Fibroblast of skin of scalp (primary cell): Measurements from ENCODE around the gene BAZ1B.
"Not testable (repeated sequence)": the region's sequence is repeated elsewhere in the genome, so short reads cannot be mapped to it uniquely, and the experiment has no call there.

ENCODE experiments used
- DNase-seq: peaks from one replicate; pipeline ENCODE4 v3.0.0-alpha.2; 2013

Gene BAZ1B

DNA sequence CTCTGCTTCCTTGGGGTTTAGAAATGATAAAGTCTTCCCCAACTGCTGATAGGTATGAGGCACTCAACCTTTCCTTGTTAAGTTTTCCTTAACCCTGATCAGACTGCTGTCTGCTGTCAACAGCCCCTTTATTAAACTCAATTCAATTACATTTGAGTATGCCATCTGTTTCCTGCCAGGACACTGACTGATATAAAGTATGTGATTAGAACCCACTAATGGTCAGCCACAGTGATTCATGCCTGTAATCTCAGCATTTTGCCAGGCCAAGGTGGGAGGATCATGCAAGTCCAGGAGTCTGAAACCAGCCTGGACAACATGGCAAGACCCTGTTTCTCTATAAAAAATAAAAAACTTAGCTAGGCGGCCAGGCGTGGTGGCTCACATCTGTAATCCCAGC, 18.1 kb downstream of the BAZ1B start:
- DNase-seq, result no peak

- DNase-seq, result no peak
Measured at GRCh38 chr7:73503229-73503628, 18.9 kb downstream of the BAZ1B start.

DNA sequence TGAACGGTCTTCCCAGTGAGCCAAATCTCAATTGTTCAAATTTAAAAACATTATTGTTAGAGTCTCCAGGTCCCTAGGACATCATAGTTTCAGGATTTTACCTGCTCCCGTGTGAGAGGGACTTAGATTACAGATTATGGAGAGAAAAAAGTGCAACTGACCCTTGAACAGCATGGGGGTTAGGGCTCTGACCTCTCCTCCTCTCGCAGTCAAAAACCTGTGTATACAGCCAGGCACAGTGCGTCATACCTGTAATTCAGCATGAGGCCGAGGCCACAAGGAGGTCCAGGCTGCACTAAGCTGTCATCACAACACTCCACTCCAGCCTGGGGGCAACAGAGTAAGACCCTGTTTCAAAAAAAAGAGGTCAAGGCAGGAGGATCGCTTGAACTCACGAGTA, 25.5 kb downstream of the BAZ1B start:
- DNase-seq, result no peak

DNA sequence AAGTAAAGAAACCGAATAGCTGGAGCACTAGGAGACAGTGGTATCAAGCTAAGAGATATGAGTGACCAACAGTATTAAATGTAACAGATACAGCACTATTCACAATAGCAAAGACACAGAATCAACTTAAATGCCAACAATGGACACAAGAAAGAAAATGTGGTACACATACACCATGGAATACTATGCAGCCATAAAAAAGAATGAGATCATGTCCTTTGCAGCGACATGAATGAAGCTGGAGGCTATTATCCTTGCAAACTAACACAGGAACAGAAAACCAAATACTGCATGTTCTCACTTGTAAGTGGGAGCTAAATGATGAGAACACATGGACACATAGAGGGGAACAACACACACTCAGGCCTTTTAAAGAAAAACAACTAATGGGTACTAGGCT, 26.6 kb downstream of the BAZ1B start:
- not testable (repeated sequence) for DNase-seq

DNA sequence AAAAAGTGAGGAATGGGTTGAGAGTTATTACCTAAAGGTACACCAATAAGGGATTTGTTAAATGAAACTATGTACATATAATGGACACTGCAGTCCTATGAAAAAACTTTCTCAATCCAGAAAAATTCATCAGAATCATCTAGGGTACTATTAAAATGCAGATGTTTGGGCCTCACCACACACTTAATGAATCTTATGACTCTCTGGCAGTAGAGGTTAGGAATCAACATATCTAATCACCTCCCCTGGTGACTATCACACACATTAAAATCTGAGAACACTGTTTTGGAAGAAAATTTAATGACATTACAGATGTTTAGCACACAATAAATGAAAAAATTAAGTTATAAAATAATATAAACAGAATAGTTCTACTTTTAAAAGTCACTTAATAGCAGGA, 32.1 kb downstream of the BAZ1B start:
- no peak for DNase-seq

DNA sequence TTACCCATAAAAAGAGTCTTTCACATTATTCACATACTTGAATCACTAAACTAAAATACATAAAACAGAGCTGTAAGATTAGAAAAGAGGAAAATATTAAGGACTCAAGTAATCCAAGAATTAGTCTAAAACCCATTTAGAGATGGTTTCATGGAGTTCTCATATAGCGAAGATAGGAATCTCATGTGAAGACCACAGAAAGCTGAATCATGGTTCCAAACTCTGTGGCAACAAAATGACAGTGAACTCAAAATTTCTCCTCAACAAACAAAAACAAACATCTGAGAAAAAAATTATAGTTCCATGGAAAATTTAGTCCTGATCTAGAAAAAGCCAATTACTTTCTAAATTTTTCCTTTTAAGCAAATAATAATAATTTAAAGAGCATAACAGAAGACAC, 34.6 kb downstream of the BAZ1B start:
- no peak for DNase-seq

- DNase-seq, result no peak
Measured at GRCh38 chr7:73483171-73483570, 38.9 kb downstream of the BAZ1B start.

- DNase-seq, result peak; percentile 4
Measured at GRCh38 chr7:73482746-73483145, 39.3 kb downstream of the BAZ1B start.

DNA sequence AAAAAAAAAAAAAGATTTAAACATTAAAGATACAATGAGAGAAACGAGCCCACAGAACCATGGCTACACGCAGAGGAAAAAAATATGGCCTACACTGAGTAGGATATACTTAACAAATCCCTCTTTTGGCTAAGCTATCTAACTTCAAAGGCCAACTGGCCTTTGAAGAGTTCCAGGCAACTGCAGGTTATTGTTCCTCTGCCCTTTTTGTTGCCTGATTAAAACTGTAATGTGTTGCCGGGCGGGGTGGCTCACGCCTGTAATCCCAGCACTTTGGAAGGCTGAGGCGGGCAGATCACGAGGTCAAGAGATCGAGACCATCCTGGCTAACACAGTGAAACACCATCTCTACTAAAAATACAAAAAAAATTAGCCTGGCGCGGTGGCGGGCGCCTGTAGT, 40.6 kb downstream of the BAZ1B start:
- not testable (repeated sequence) for DNase-seq

- DNase-seq, result no peak
Measured at GRCh38 chr7:73478549-73478948, 43.5 kb downstream of the BAZ1B start.

- DNase-seq, result no peak
Measured at GRCh38 chr7:73477376-73477775, 44.7 kb downstream of the BAZ1B start.

- DNase-seq, result no peak
Measured at GRCh38 chr7:73470208-73470607, 51.9 kb downstream of the BAZ1B start.

DNA sequence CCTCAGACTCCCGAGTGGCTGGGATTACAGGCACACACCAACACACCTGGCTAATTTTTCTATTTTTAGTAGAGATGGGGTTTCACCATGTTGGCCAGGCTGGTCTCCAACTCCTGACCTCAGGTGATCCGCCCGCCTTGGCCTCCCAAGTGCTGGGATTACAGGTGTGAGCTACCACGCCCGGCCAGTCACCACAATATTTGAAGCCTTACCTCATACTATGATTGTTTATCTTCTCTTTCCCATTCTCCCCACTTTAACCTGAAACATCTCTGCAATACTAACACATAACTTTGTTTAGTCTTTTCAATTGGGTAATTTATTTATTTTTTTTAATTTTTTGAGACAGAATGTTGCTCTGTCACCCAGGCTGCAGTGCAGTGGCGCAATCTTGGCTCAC, 55.0 kb downstream of the BAZ1B start:
- DNase-seq, result not testable (repeated sequence)

- no peak for DNase-seq
Measured at GRCh38 chr7:73466112-73466511, 56.0 kb downstream of the BAZ1B start.

- no peak for DNase-seq
Measured at GRCh38 chr7:73463966-73464365, 58.1 kb downstream of the BAZ1B start.

DNA sequence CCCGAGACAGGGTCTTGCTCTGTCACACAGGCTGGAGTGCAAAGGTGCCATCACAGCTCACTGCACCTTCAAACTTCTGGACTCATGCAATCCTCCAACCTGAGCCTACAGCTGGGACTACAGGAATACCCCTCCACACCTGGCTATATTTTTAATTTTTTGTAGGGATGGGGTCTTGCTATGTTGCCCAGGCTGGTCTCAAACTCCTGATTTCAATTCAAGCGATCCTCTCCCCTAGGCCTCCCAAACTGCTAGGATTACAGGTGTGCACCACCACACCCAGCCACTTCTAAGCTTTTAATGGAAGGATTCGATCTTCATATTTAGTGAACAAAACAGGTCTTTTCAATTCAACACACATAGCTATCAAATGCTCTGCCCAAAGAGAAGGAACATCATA, 58.8 kb downstream of the BAZ1B start:
- no peak for DNase-seq

GRCh38 chr7:73461782-73462285, 60.3 kb downstream of the BAZ1B start:
- DNase-seq, result no peak

- no peak for DNase-seq
Measured at GRCh38 chr7:73454424-73454823, 67.7 kb downstream of the BAZ1B start.

- no peak for DNase-seq
Measured at GRCh38 chr7:73452999-73453635, 69.0 kb downstream of the BAZ1B start.

GRCh38 chr7:73451780-73452398, 70.2 kb downstream of the BAZ1B start:
- DNase-seq, result peak; percentile 55

GRCh38 chr7:73449422-73449821, 72.7 kb downstream of the BAZ1B start:
- DNase-seq, result no peak

DNA sequence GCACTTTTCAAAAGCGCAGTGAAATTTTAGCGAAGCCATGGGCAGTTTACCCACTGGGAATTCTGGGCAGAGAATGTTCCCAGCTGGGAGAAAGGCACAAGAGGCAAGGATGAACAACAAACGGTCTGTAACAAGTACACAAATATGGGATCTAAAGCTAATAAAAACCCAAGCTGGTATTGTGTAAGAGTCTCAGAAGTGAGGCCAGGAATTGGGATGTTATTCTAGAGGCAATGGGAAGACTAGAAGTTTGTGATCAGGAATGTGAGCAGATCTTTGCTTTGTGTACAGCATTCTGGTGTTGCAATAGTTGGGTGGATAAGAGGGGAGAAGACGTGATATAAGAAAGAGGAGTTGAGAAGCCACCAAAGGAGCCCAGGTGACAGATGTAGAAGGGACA, 73.5 kb downstream of the BAZ1B start:
- DNase-seq, result no peak

DNA sequence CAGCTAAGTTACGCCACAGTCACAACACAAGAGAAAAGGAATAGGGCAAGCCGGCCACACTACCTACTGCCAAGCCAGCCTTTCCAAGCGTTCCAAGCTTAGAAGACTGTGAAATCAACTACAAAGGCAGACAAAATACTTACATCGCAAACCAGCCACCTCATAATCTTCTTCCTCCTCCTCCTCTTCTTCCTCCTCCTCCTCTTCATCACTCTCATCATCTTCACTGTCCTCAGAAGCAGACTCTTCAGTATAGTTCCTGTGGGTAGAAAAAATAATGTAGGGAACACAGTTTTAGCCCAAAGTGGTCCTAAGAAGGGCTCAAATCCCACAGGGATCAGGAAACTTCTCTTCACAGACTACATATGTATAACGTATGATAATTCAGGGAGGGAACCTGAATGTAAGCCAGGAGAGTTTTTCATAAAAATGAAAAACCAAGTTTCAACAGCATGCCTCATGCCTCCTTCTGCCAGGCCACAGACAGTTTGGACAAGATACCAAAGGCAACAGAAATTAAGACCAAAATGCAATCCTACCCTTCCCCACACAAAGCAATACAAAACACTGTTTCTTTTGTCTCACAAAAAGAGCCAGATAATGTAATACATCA, 74.9 kb downstream of the BAZ1B start:
- DNase-seq, result no peak

- no peak for DNase-seq
Measured at GRCh38 chr7:73446682-73447081, 75.4 kb downstream of the BAZ1B start.
